H9 (cell line): ENCODE results near the gene MAST4. TPM values are rescaled to one million over a fixed set of nuclear protein-coding genes. Genes with fewer than 3 reads are reported as not detected.

ENCODE experiments used
- DNase-seq: peaks from one replicate; pipeline ENCODE4 v3.0.0-alpha.2; 2017
- H2AFZ ChIP-seq: one replicate; pipeline ENCODE4 v1.6.1; 2013; ENCODE audit warnings: mild to moderate bottlenecking, low read length, control low read depth, moderate library complexity
- H2AK5ac ChIP-seq: 2 replicates; pipeline ENCODE4 v1.6.1; 2013; ENCODE audit warnings: low read length, control low read depth, mixed read lengths; ENCODE audit not compliant: insufficient read length
- H2BK120ac ChIP-seq: one replicate; pipeline ENCODE4 v1.6.1; 2013; ENCODE audit warnings: low read depth, mild to moderate bottlenecking, low read length, control low read depth, inconsistent platforms; ENCODE audit not compliant: poor library complexity, severe bottlenecking
- H2BK12ac ChIP-seq: 2 replicates; pipeline ENCODE4 v1.6.1; 2013; ENCODE audit warnings: low read length, control low read depth, mixed read lengths, low read depth; ENCODE audit not compliant: insufficient read length
- H2BK15ac ChIP-seq: 2 replicates; pipeline ENCODE4 v1.6.1; 2013; ENCODE audit warnings: low read depth, low read length, control low read depth
- H2BK20ac ChIP-seq: one replicate; pipeline ENCODE4 v1.6.1; 2013; ENCODE audit warnings: low read depth, mild to moderate bottlenecking, low read length, control low read depth, inconsistent platforms; ENCODE audit not compliant: poor library complexity, severe bottlenecking
- H2BK5ac ChIP-seq: 2 replicates; pipeline ENCODE4 v1.6.1; 2013; ENCODE audit warnings: low read length, control low read depth, mixed read lengths; ENCODE audit not compliant: insufficient read length
- H3K14ac ChIP-seq: 2 replicates; pipeline ENCODE4 v1.6.1; 2013; ENCODE audit warnings: low read length, control low read depth; ENCODE audit not compliant: insufficient read depth
- H3K18ac ChIP-seq: 2 replicates; pipeline ENCODE4 v1.6.1; 2013; ENCODE audit warnings: low read depth, mild to moderate bottlenecking, mixed read lengths, low read length, control low read depth; ENCODE audit not compliant: insufficient read length
- H3K23ac ChIP-seq: 2 replicates; pipeline ENCODE4 v1.6.1; 2013; ENCODE audit warnings: low read length, control low read depth, mixed read lengths, low read depth; ENCODE audit not compliant: insufficient read length
- H3K23me2 ChIP-seq: 2 replicates; pipeline ENCODE4 v1.6.1; 2013; ENCODE audit warnings: low read depth, mild to moderate bottlenecking, mixed read lengths, low read length, control low read depth; ENCODE audit not compliant: insufficient read length, poor library complexity, severe bottlenecking
- H3K27ac ChIP-seq: 2 replicates; pipeline ENCODE4 v1.5.1; 2013; ENCODE audit warnings: low read length, control low read depth, mixed read lengths, low read depth; ENCODE audit not compliant: insufficient read length
- H3K27me3 ChIP-seq: 2 replicates; pipeline ENCODE4 v1.6.1; 2013; ENCODE audit warnings: low read length, control low read depth, inconsistent platforms; ENCODE audit not compliant: insufficient read depth
- H3K4ac ChIP-seq: 2 replicates; pipeline ENCODE4 v1.6.1; 2013; ENCODE audit warnings: low read depth, mild to moderate bottlenecking, control low read depth, inconsistent platforms, low read length, moderate library complexity
- H3K4me1 ChIP-seq: 2 replicates; pipeline ENCODE4 v1.6.1; 2013; ENCODE audit warnings: low read length, control low read depth, inconsistent platforms; ENCODE audit not compliant: insufficient read depth
- H3K4me2 ChIP-seq: 2 replicates; pipeline ENCODE4 v1.6.1; 2013; ENCODE audit warnings: low read length, control low read depth, mixed read lengths; ENCODE audit not compliant: insufficient read length, insufficient read depth
- H3K56ac ChIP-seq: 2 replicates; pipeline ENCODE4 v1.6.1; 2013; ENCODE audit warnings: low read depth, mild to moderate bottlenecking, mixed read lengths, low read length, control low read depth; ENCODE audit not compliant: insufficient read length
- H3K79me1 ChIP-seq: 2 replicates; pipeline ENCODE4 v1.6.1; 2013; ENCODE audit warnings: low read depth, mild to moderate bottlenecking, moderate library complexity, low read length, control low read depth, inconsistent platforms; ENCODE audit not compliant: insufficient read depth, poor library complexity, severe bottlenecking
- H3K79me2 ChIP-seq: 2 replicates; pipeline ENCODE4 v1.6.1; 2013; ENCODE audit warnings: low read length, control low read depth, inconsistent platforms; ENCODE audit not compliant: insufficient read depth
- H3K9ac ChIP-seq: 2 replicates; pipeline ENCODE4 v1.6.1; 2013; ENCODE audit warnings: low read length, control low read depth, mixed read lengths; ENCODE audit not compliant: insufficient read length; ENCODE audit errors: extremely low read depth
- H3K9me3 ChIP-seq: one replicate; pipeline ENCODE4 v1.6.1; 2013; ENCODE audit warnings: low read depth, low read length, inconsistent platforms; ENCODE audit not compliant: control insufficient read depth
- H3T11ph ChIP-seq: one replicate; pipeline ENCODE4 v1.6.1; 2013; ENCODE audit warnings: mild to moderate bottlenecking, low read length, control low read depth, inconsistent platforms
- H4K20me1 ChIP-seq: one replicate; pipeline ENCODE4 v1.6.1; 2013; ENCODE audit not compliant: control insufficient read depth, insufficient read length, insufficient read depth
- H4K5ac ChIP-seq: 2 replicates; pipeline ENCODE4 v1.6.1; 2013; ENCODE audit warnings: low read depth, mild to moderate bottlenecking, mixed read lengths, low read length, control low read depth; ENCODE audit not compliant: insufficient read length
- H4K8ac ChIP-seq: replicated peaks from 2 replicates; pipeline ENCODE4 v1.6.1; 2013; ENCODE audit warnings: low read length, control low read depth, mixed read lengths, low read depth; ENCODE audit not compliant: insufficient read length
- H4K91ac ChIP-seq: 2 replicates; pipeline ENCODE4 v1.6.1; 2013; ENCODE audit warnings: low read depth, mild to moderate bottlenecking, moderate library complexity, mixed read lengths, low read length, control low read depth; ENCODE audit not compliant: insufficient read length
- H3K27ac Mint-ChIP-seq, 3 experiments: 2 replicates in 2 of 3; 3 replicates in 1 of 3; pipeline ENCODE4 v1.8.0; 2020 to 2021; ENCODE audit warnings: mixed read lengths in 3 of 3, mild to moderate bottlenecking in 1 of 3, moderate library complexity in 1 of 3
- H3K27me3 Mint-ChIP-seq: 2 replicates; pipeline ENCODE4 v1.8.0; 2021; ENCODE audit warnings: low read depth, mild to moderate bottlenecking, moderate library complexity, mixed read lengths
- H3K36me3 Mint-ChIP-seq, 3 experiments: 2 replicates in 2 of 3; 3 replicates in 1 of 3; pipeline ENCODE4 v1.8.0; 2020 to 2021; ENCODE audit warnings: low read depth in 3 of 3, mixed read lengths in 3 of 3; ENCODE audit not compliant: insufficient read depth in 1 of 3
- H3K4me1 Mint-ChIP-seq, 2 experiments: 2 replicates each; pipeline ENCODE4 v1.8.0; 2020; ENCODE audit warnings: mixed read lengths in 2 of 2
- H3K4me3 Mint-ChIP-seq, 2 experiments: 2 replicates in 1 of 2; 3 replicates in 1 of 2; pipeline ENCODE4 v1.8.0; 2020 to 2021; ENCODE audit warnings: mild to moderate bottlenecking in 2 of 2, mixed read lengths in 2 of 2, moderate library complexity in 1 of 2
- H3K9me3 Mint-ChIP-seq, 2 experiments: 2 replicates in 1 of 2; 3 replicates in 1 of 2; pipeline ENCODE4 v1.8.0; 2020; ENCODE audit warnings: mild to moderate bottlenecking in 2 of 2, mixed read lengths in 2 of 2, moderate library complexity in 1 of 2
- WGBS: extraction: QIAGEN DNeasy Blood & Tissue Kit; methylation state at CpG from one replicate; pipeline ENCODE4 v1.1.7; 2013; ENCODE audit warnings: missing lambda C conversion rate, low lambda C conversion rate, mixed read lengths; ENCODE audit not compliant: insufficient read length; ENCODE audit errors: extremely low coverage; 5-methylcytosine and 5-hydroxymethylcytosine counted together
- total RNA-seq: library from RNA; stranded (reverse); gene quantifications from 2 replicates; pipeline ENCODE4 v1.2.1, GENCODE V29; 2021
- TF ChIP-seq, protein P1 (sequence below): fragments of 200-600 bp; sonication (generic); conservative IDR thresholded peaks from 3 replicates; pipeline ENCODE4 v1.8.0; 2021; ENCODE audit warnings: antibody characterized with exemption, mild to moderate bottlenecking

Gene MAST4
- total RNA-seq, 1 experiment from 2014 or later, result 3.7 TPM

- Histone ChIP-seq H4K8ac (no peak overlapping the region), H4K5ac (no peak overlapping the region), H3K9ac (no peak overlapping the region), H3K79me2 (no peaks in the 10 kb centered on the region), H3K4me2 (no peak overlapping the region), H2BK12ac (no peak overlapping the region), H2AK5ac (no peak overlapping the region), H2AFZ (no peak overlapping the region), H3K56ac (no peak overlapping the region), H3K27ac (no peak overlapping the region), H3T11ph (no peak overlapping the region), H3K27me3 (no peaks in the 10 kb centered on the region), H3K4ac (no peak overlapping the region), H3K18ac (no peak overlapping the region), H3K9me3 (no peaks in the 10 kb centered on the region), H3K14ac (no peak overlapping the region), H4K91ac (no peak overlapping the region), H3K23me2 (no peaks in the 10 kb centered on the region), H2BK15ac (no peak overlapping the region), H2BK120ac (no peak overlapping the region), H2BK20ac (no peak overlapping the region), H3K79me1 (no peaks in the 10 kb centered on the region), H4K20me1 (no peaks in the 10 kb centered on the region), H3K4me1 (no peaks in the 10 kb centered on the region), H3K23ac (no peak overlapping the region), H2BK5ac (no peak overlapping the region)
- Mint-ChIP-seq H3K36me3 (no peaks in the 10 kb centered on the region), H3K4me1 (peaks cover 10 to 13% of the 10 kb centered on the region in 2 experiments), H3K4me3 (no peak overlapping the region), H3K27me3 (no peaks in the 10 kb centered on the region), H3K27ac (no peak overlapping the region; a peak in 1 of 7 replicates), H3K9me3 (no peaks in the 10 kb centered on the region)
- TF ChIP-seq, protein P1, sequence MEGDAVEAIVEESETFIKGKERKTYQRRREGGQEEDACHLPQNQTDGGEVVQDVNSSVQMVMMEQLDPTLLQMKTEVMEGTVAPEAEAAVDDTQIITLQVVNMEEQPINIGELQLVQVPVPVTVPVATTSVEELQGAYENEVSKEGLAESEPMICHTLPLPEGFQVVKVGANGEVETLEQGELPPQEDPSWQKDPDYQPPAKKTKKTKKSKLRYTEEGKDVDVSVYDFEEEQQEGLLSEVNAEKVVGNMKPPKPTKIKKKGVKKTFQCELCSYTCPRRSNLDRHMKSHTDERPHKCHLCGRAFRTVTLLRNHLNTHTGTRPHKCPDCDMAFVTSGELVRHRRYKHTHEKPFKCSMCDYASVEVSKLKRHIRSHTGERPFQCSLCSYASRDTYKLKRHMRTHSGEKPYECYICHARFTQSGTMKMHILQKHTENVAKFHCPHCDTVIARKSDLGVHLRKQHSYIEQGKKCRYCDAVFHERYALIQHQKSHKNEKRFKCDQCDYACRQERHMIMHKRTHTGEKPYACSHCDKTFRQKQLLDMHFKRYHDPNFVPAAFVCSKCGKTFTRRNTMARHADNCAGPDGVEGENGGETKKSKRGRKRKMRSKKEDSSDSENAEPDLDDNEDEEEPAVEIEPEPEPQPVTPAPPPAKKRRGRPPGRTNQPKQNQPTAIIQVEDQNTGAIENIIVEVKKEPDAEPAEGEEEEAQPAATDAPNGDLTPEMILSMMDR, result no peak
- no CpG with 5 or more reads among the region's 1 CpG for WGBS
- no peak for DNase-seq
Measured at GRCh38 chr5:66849803-66850202, 253.6 kb downstream of the MAST4 start.
